ENCODE results near the gene CNKSR3.

Gene CNKSR3

GRCh38 chr6:154502553-154502952, 7.9 kb downstream of the CNKSR3 start:
- DNase-seq (ENCODE audit: low read depth) = no peak

GRCh38 chr6:154501578-154501868, 9.0 kb downstream of the CNKSR3 start:
- no peak for DNase-seq (ENCODE audit: low read depth)

- DNase-seq (ENCODE audit: low read depth) = no peak
Measured at GRCh38 chr6:154500769-154501577, 9.5 kb downstream of the CNKSR3 start.

- DNase-seq (ENCODE audit: low read depth) = no peak
Measured at GRCh38 chr6:154499855-154500589, 10.5 kb downstream of the CNKSR3 start.

GRCh38 chr6:154498340-154498934, 12.0 kb downstream of the CNKSR3 start:
- DNase-seq (ENCODE audit: low read depth) = no peak

- DNase-seq (ENCODE audit: low read depth) = no peak
Measured at GRCh38 chr6:154496793-154497517, 13.5 kb downstream of the CNKSR3 start.

GRCh38 chr6:154496186-154496585, 14.3 kb downstream of the CNKSR3 start:
- no peak for DNase-seq (ENCODE audit: low read depth)

- no peak for DNase-seq (ENCODE audit: low read depth)
Measured at GRCh38 chr6:154494592-154495311, 15.7 kb downstream of the CNKSR3 start.

GRCh38 chr6:154491567-154492470, 18.7 kb downstream of the CNKSR3 start:
- peak; percentile 50 for DNase-seq (ENCODE audit: low read depth)

- DNase-seq (ENCODE audit: low read depth) = no peak
Measured at GRCh38 chr6:154489822-154490221, 20.7 kb downstream of the CNKSR3 start.

- DNase-seq (ENCODE audit: low read depth) = no peak
Measured at GRCh38 chr6:154488802-154489437, 21.6 kb downstream of the CNKSR3 start.

- DNase-seq (ENCODE audit: low read depth) = peak; percentile 33
Measured at GRCh38 chr6:154488248-154488593, 22.3 kb downstream of the CNKSR3 start.

GRCh38 chr6:154487367-154488247, 22.9 kb downstream of the CNKSR3 start:
- no peak for DNase-seq (ENCODE audit: low read depth)

- no peak for DNase-seq (ENCODE audit: low read depth)
Measured at GRCh38 chr6:154485815-154486214, 24.7 kb downstream of the CNKSR3 start.

GRCh38 chr6:154484942-154485341, 25.5 kb downstream of the CNKSR3 start:
- no peak for DNase-seq (ENCODE audit: low read depth)

GRCh38 chr6:154482858-154483257, 27.6 kb downstream of the CNKSR3 start:
- DNase-seq (ENCODE audit: low read depth) = no peak

- DNase-seq (ENCODE audit: low read depth) = no peak
Measured at GRCh38 chr6:154481521-154482013, 28.9 kb downstream of the CNKSR3 start.

- no peak for DNase-seq (ENCODE audit: low read depth)
Measured at GRCh38 chr6:154479771-154480639, 30.5 kb downstream of the CNKSR3 start.
